Tibial artery (tissue), 4 donors: Measurements from ENCODE around the gene ACBD3.

Experiments used
- DNase-seq, 2 donors: peaks; one replicate each; pipeline ENCODE4 v3.0.0-alpha.2; 2019
- H3K27ac ChIP-seq, 2 donors: fragments of 200-600 bp; sonication (generic) in 1 of 2; 1 replicate in 1 of 2; 2 replicates in 1 of 2; pipeline ENCODE4 v1.5.1; 2018 to 2019; ENCODE audit warnings: mild to moderate bottlenecking in 1 of 2
- H3K27me3 ChIP-seq, 2 donors: fragments of 200-600 bp; sonication (generic) in 1 of 2; one replicate each; pipeline versions ENCODE4 v1.5.1 to v1.6.0; 2016 to 2019
- H3K36me3 ChIP-seq, 3 donors: fragments of 200-600 bp; sonication (generic) in 2 of 3; one replicate each; pipeline ENCODE4 v1.5.1; 2016 to 2019; ENCODE audit warnings: mild to moderate bottlenecking in 2 of 3
- H3K4me1 ChIP-seq, 4 donors: fragments of 200-600 bp; sonication (generic) in 2 of 4; 1 replicate in 3 of 4; 2 replicates in 1 of 4; pipeline ENCODE4 v1.5.1; 2016 to 2019
- H3K4me3 ChIP-seq, 2 donors: fragments of 200-600 bp; sonication (generic) in 1 of 2; 1 replicate in 1 of 2; 2 replicates in 1 of 2; pipeline ENCODE4 v1.5.1; 2018 to 2019; ENCODE audit warnings: mild to moderate bottlenecking in 2 of 2
- H3K9me3 ChIP-seq, 3 donors: fragments of 200-600 bp; sonication (generic) in 1 of 3; one replicate each; pipeline ENCODE4 v1.5.1; 2016 to 2019
- intact Hi-C: fragments of 100-400 bp; cut with DNase I; formaldehyde crosslinking; loops from one replicate; pipeline ENCODE4 v1.15.0; 2023; ENCODE audit warnings: low total_unique reads
- TF ChIP-seq, protein P1 (sequence below), 2 experiments: fragments of 200-600 bp in 1 of 2; fragments of 450-650 bp in 1 of 2; IDR thresholded peaks; one replicate each; pipeline ENCODE4 v1.5.1; 2017 to 2019; ENCODE audit warnings: antibody characterized with exemption in 2 of 2, mild to moderate bottlenecking in 1 of 2, moderate library complexity in 1 of 2

Gene ACBD3

GRCh38 chr1:226111098-226111882 is 75.3 kb downstream of the ACBD3 start:
- Histone ChIP-seq H3K27me3 (no peaks in the 10 kb centered on the region), H3K4me1 (peaks cover 0 to 30% (median 25%) of the 10 kb centered on the region in 4 donors), H3K4me3 (peak overlapping the region; percentile 66 to 98), H3K27ac (peak overlapping the region; percentile 97 to 99), H3K36me3 (no peaks in the 10 kb centered on the region), H3K9me3 (no peaks in the 10 kb centered on the region)
- intact Hi-C loops, result loop anchor here (2.0 kb wide), 1 partner anchor 48 kb away; the partner anchor contains the start of gene H3-3A
- no peak for DNase-seq
- TF ChIP-seq, protein P1, sequence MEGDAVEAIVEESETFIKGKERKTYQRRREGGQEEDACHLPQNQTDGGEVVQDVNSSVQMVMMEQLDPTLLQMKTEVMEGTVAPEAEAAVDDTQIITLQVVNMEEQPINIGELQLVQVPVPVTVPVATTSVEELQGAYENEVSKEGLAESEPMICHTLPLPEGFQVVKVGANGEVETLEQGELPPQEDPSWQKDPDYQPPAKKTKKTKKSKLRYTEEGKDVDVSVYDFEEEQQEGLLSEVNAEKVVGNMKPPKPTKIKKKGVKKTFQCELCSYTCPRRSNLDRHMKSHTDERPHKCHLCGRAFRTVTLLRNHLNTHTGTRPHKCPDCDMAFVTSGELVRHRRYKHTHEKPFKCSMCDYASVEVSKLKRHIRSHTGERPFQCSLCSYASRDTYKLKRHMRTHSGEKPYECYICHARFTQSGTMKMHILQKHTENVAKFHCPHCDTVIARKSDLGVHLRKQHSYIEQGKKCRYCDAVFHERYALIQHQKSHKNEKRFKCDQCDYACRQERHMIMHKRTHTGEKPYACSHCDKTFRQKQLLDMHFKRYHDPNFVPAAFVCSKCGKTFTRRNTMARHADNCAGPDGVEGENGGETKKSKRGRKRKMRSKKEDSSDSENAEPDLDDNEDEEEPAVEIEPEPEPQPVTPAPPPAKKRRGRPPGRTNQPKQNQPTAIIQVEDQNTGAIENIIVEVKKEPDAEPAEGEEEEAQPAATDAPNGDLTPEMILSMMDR (IDR thresholded peaks at IDR 0.05), result no peak

DNA sequence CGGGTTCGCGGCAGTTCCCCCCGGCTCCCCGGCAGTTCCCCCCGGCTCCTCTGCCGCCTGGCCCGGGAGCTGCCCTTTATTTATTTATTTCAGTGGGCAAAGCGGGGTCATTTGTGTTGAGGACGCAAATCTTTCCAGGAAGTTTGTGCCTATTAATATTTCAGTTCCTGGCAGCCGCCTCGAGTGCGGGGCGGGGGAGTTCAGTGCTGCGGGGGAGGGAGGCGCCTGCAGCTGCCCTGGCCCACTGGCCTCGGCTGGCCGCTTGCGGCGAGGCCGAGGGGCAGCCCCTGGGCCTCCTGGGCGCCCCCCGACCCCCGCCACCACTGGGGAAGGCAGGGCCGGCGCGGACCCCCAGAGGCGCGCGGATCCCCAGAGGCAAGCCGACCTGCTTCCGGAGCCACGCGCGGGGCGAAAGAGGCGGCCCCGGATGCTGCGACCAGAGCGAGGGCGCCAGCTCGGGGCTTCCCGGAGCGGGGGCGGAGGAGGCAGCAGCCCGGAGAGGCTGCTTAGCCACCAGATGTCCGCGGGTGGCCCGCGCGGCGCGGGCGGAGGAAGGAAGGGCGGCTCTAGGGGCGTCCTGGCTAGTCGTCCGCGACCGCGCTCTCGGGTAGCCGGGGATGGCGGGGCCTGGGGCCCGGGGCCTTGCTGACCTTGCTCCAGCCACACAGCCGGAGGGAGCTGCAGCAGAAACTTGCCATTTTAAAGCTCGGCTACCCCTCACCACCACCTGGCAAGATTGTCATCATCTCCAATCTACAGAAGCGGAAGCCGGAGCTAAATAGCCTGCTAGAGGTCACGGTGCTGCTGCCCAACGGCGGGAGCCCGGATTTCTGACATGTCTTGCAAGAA is 76.1 kb downstream of the ACBD3 start:
- Histone ChIP-seq H3K27ac (peak overlapping the region; percentile 97 to 99), H3K4me1 (peaks cover 0 to 30% (median 25%) of the 10 kb centered on the region in 4 donors), H3K36me3 (no peaks in the 10 kb centered on the region), H3K27me3 (no peaks in the 10 kb centered on the region), H3K9me3 (no peaks in the 10 kb centered on the region), H3K4me3 (peak overlapping the region; percentile 66 to 98)
- intact Hi-C loops, result loop anchor here (2.0 kb wide), 1 partner anchor 48 kb away; the partner anchor contains the start of gene H3-3A
- TF ChIP-seq, protein P1 (IDR thresholded peaks at IDR 0.05), result no peak
- peak; percentile 64 to 83 for DNase-seq

DNA sequence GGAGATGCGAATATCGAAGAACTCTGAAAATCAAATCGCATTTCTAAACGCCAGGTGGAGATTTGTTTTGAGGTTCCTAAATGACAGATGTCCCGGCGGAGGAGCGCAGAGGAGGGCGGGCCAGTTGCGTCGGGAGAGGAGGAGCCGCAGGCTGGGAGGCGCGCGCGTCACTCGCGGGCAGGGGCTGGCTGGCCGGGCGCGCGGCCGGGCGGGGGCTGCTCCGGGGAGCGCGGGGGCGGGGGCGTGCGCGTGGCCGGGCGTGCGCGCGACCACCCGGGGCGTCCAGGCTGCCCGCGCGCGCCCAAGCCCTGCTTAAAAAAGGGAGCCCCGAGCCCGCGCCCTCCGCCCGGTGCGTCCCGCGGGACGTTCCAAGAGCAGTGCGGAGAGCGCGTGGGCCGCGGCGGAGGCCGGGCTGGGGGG is 76.7 kb downstream of the ACBD3 start:
- Histone ChIP-seq H3K9me3 (no peaks in the 10 kb centered on the region), H3K27me3 (no peaks in the 10 kb centered on the region), H3K4me1 (peaks cover 0 to 30% (median 25%) of the 10 kb centered on the region in 4 donors), H3K4me3 (peak overlapping the region; percentile 66 to 98), H3K27ac (peak overlapping the region; percentile 97 to 99), H3K36me3 (no peaks in the 10 kb centered on the region)
- intact Hi-C loops, result loop anchor here (2.0 kb wide), 1 partner anchor 47 kb away; the partner anchor contains the start of gene H3-3A
- peak; percentile 87 to 93 for DNase-seq
- TF ChIP-seq, protein P1 (IDR thresholded peaks at IDR 0.05), result peak in 1 of 2 experiments; percentile 41

DNA sequence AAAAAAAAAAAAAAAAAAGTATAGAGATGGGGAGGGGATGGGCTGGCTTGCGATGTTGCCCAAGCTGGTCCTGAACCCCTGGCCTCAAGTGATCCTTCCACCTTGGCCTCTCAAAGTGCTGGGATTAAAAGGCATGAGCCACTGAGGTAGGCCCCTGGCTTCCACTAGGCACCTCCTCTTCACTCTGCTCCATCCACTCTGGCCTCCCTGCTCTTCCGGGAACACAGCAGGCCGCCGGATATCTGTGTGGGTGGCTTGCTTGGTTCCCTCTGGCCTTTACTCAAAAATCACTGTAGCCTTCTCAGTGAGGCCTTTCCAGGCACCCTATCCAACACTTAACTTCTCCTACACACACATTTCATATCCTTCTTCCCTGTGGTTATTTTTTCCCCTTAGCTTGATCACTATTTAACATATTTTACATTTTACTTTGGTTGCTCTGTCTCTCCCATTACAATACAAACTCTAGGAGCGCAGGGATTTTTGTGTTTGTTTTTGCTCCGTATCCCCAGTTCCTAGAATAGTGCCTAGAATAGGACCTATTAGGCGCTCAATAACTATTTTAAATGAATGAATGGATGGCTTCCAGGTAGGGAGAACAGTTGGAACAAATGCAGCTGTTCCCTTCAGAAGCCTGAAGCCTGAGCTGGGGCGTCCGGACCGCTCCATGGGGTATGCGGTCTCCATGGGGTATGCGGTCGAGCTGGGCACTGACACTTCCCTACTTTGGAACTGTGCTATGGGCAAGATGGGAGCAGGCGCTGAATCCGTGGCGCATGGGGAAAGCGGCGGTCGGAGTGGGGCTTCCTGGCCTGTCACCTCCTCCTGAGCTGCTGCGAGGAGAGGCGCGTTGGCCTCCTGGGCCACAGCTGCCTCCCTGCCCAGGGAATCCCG is 77.4 kb downstream of the ACBD3 start:
- Histone ChIP-seq H3K9me3 (no peaks in the 10 kb centered on the region), H3K27ac (peak overlapping the region; percentile 97 to 99)

More for the DNA sequence above, 77.4 kb downstream of the ACBD3 start:
- Histone ChIP-seq H3K4me3 (peak overlapping the region; percentile 66 to 98), H3K36me3 (no peaks in the 10 kb centered on the region), H3K27me3 (no peaks in the 10 kb centered on the region), H3K4me1 (peaks cover 0 to 30% (median 25%) of the 10 kb centered on the region in 4 donors)
- intact Hi-C loops, result no loop called here
- TF ChIP-seq, protein P1 (IDR thresholded peaks at IDR 0.05), result peak in 1 of 2 experiments; percentile 19
- DNase-seq, result peak; percentile 42 to 71
